Neural cell (in vitro differentiated cells): ENCODE results near the gene CSK.

Experiments
- CTCF ChIP-seq: fragments of 450-650 bp; IDR thresholded peaks from 2 replicates; pipeline ENCODE4 v1.5.1; 2014; ENCODE audit warnings: antibody characterized with exemption, mild to moderate bottlenecking, moderate library complexity; ENCODE audit not compliant: poor library complexity, severe bottlenecking
- EP300 ChIP-seq: fragments of 450-650 bp; conservative IDR thresholded peaks from 2 replicates; pipeline ENCODE4 v1.6.1; 2014; ENCODE audit warnings: antibody characterized with exemption, mild to moderate bottlenecking, moderate library complexity; ENCODE audit not compliant: poor library complexity, severe bottlenecking
- EZH2 ChIP-seq: fragments of 200-600, 300-800 bp; shearing (Covaris generic), sonication (generic); IDR thresholded peaks from 2 replicates; pipeline ENCODE4 v1.6.1; 2014; ENCODE audit warnings: antibody characterized with exemption, low read length, borderline replicate concordance, mild to moderate bottlenecking; ENCODE audit not compliant: insufficient read depth, poor library complexity, severe bottlenecking
- MXI1 ChIP-seq: fragments of 450-650 bp; conservative IDR thresholded peaks from 2 replicates; pipeline ENCODE4 v1.6.1; 2014; ENCODE audit warnings: antibody characterized with exemption, mild to moderate bottlenecking; ENCODE audit not compliant: poor library complexity, severe bottlenecking
- POLR2AphosphoS5 ChIP-seq: IDR thresholded peaks from 2 replicates; pipeline ENCODE4 v1.6.1; 2012
- RAD21 ChIP-seq: fragments of 450-650 bp; conservative IDR thresholded peaks from 2 replicates; pipeline ENCODE4 v1.6.1; 2014; ENCODE audit warnings: antibody characterized with exemption, mild to moderate bottlenecking, moderate library complexity
- SMC3 ChIP-seq: fragments of 450-650 bp; conservative IDR thresholded peaks from 2 replicates; pipeline ENCODE4 v1.6.1; 2014; ENCODE audit warnings: antibody characterized with exemption, mild to moderate bottlenecking, moderate library complexity; ENCODE audit not compliant: poor library complexity
- TAF1 ChIP-seq: IDR thresholded peaks from 2 replicates; pipeline ENCODE4 v1.6.1; 2012; ENCODE audit warnings: low read depth

DNA sequence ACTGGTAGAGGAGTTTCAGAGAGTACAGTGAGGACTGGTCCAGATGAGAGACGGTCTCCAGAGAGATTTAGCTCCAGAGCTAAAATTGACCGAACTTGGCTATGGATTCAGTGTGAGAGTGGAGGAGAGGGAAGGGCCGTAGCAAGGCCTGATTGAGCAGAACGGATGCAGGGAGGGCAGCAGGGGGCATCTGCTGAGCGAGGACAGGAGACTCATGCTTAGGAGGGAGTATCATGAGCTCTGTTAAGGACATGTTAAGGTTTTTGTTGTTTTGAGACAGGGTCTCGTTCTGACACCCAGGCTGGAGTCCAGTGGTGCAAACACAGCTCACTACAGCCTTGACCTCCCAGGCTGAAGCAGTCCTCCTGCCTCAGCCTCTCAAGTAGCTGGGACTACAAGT lies 23.1 kb downstream of the CSK start:
- no peak for TF ChIP-seq CTCF
- TF ChIP-seq SMC3 = no peak
- TF ChIP-seq RAD21 = no peak
- TF ChIP-seq MXI1 = no peak
- TF ChIP-seq EZH2 = no peak
- TF ChIP-seq TAF1 = no peak
- TF ChIP-seq EP300 = no peak
- TF ChIP-seq POLR2AphosphoS5 = no peak
